WTC11 (cell line): Measurements from ENCODE around the gene MAP1LC3C. TPM values are rescaled to one million over a fixed set of nuclear protein-coding genes. Genes with fewer than 3 reads are reported as not detected.

ENCODE experiments used
- ATAC-seq: fragments of 200-7000 bp; cut with Tn5 transposase; 2 replicates; pipeline ENCODE4 v1.10.0; 2021; ENCODE audit warnings: mild to moderate bottlenecking, moderate library complexity
- CTCF ChIA-PET: fragments of 300-600 bp; sonication (Branson Sonifier 250); formaldehyde crosslinking; loops from one replicate; lab custom pipeline; 2021; ENCODE audit warnings: antibody characterized with exemption; lab: Charles Lee
- POLR2A ChIA-PET: fragments of 350-600 bp; sonication (Branson Sonifier 250); formaldehyde crosslinking; loops from one replicate; lab custom pipeline; 2021; ENCODE audit warnings: antibody characterized with exemption; lab: Charles Lee
- DNase-seq: peaks from one replicate; pipeline ENCODE4 v3.0.0; 2021; ENCODE audit warnings: low spot score
- H3K27ac Mint-ChIP-seq: 2 replicates; pipeline ENCODE4 v1.8.0; 2021; ENCODE audit warnings: mixed read lengths
- H3K27me3 Mint-ChIP-seq: 2 replicates; pipeline ENCODE4 v1.8.0; 2021; ENCODE audit warnings: low read depth, mild to moderate bottlenecking, moderate library complexity, mixed read lengths
- H3K36me3 Mint-ChIP-seq: 2 replicates; pipeline ENCODE4 v1.8.0; 2021; ENCODE audit warnings: mixed read lengths
- H3K4me1 Mint-ChIP-seq: 2 replicates; pipeline ENCODE4 v1.8.0; 2022; ENCODE audit warnings: mixed read lengths
- H3K4me3 Mint-ChIP-seq: 2 replicates; pipeline ENCODE4 v1.8.0; 2021; ENCODE audit warnings: mild to moderate bottlenecking, moderate library complexity, mixed read lengths
- H3K9me3 Mint-ChIP-seq: 2 replicates; pipeline ENCODE4 v1.8.0; 2021; ENCODE audit warnings: mixed read lengths
- AFF4 ChIP-seq: sonication (generic); formaldehyde crosslinking; IDR thresholded peaks from 2 replicates; pipeline ENCODE4 v1.8.1; 2023; ENCODE audit warnings: mild to moderate bottlenecking, missing genetic modification reagents, borderline replicate concordance
- AR ChIP-seq: fragments of 250-450 bp; sonication (Bioruptor Pico); IDR thresholded peaks from 2 replicates; pipeline ENCODE4 v1.9.0; 2021; ENCODE audit warnings: mild to moderate bottlenecking
- ARID4B ChIP-seq: sonication (generic); formaldehyde crosslinking; IDR thresholded peaks from 2 replicates; pipeline ENCODE4 v1.8.0; 2023; ENCODE audit warnings: missing genetic modification reagents, mild to moderate bottlenecking, borderline replicate concordance
- ATF2 ChIP-seq: sonication (generic); formaldehyde crosslinking; IDR thresholded peaks from 2 replicates; pipeline ENCODE4 v1.8.1; 2022; ENCODE audit warnings: low read depth, missing genetic modification reagents, borderline replicate concordance
- CBFB ChIP-seq: sonication (generic); formaldehyde crosslinking; IDR thresholded peaks from 2 replicates; pipeline ENCODE4 v1.8.1; 2022; ENCODE audit warnings: mild to moderate bottlenecking, low read depth, missing genetic modification reagents
- CREM ChIP-seq: sonication (generic); formaldehyde crosslinking; IDR thresholded peaks from 2 replicates; pipeline ENCODE4 v1.8.1; 2022; ENCODE audit warnings: mild to moderate bottlenecking, missing genetic modification reagents, moderate library complexity
- E2F5 ChIP-seq: sonication (generic); formaldehyde crosslinking; IDR thresholded peaks from 2 replicates; pipeline ENCODE4 v1.8.1; 2022; ENCODE audit warnings: mild to moderate bottlenecking, moderate library complexity, missing genetic modification reagents
- FOXK1 ChIP-seq: sonication (generic); formaldehyde crosslinking; IDR thresholded peaks from 2 replicates; pipeline ENCODE4 v1.8.0; 2022; ENCODE audit warnings: mild to moderate bottlenecking, moderate library complexity, missing genetic modification reagents
- HMGA2 ChIP-seq: fragments of 250-450 bp; sonication (Bioruptor Pico); IDR thresholded peaks from 2 replicates; pipeline ENCODE4 v1.4.0; 2021; ENCODE audit warnings: mild to moderate bottlenecking, moderate library complexity
- JAZF1 ChIP-seq: fragments of 250-450 bp; sonication (Bioruptor Pico); IDR thresholded peaks from 2 replicates; pipeline ENCODE4 v1.9.0; 2021; ENCODE audit warnings: moderate library complexity, mild to moderate bottlenecking, inconsistent platforms
- PRRX2 ChIP-seq: fragments of 250-450 bp; sonication (Bioruptor Pico); IDR thresholded peaks from 2 replicates; pipeline ENCODE4 v1.8.0; 2021; ENCODE audit warnings: mild to moderate bottlenecking
- RELA ChIP-seq: sonication (generic); formaldehyde crosslinking; IDR thresholded peaks from 2 replicates; pipeline ENCODE4 v1.8.1; 2022; ENCODE audit warnings: missing genetic modification reagents, mild to moderate bottlenecking, borderline replicate concordance
- SOX15 ChIP-seq: fragments of 250-450 bp; sonication (Bioruptor Pico); IDR thresholded peaks from 2 replicates; pipeline ENCODE4 v1.9.0; 2021; ENCODE audit warnings: mild to moderate bottlenecking
- SP1 ChIP-seq: sonication (generic); formaldehyde crosslinking; conservative IDR thresholded peaks from 2 replicates; pipeline ENCODE4 v1.8.1; 2022; ENCODE audit warnings: missing genetic modification reagents
- ZNF396 ChIP-seq: fragments of 250-450 bp; sonication (Bioruptor Pico); IDR thresholded peaks from 2 replicates; pipeline ENCODE4 v1.8.0; 2021; ENCODE audit warnings: mild to moderate bottlenecking, moderate library complexity, borderline replicate concordance
- ZNF512 ChIP-seq: sonication (generic); formaldehyde crosslinking; IDR thresholded peaks from 2 replicates; pipeline ENCODE4 v1.8.1; 2022; ENCODE audit warnings: missing genetic modification reagents, borderline replicate concordance
- total RNA-seq: library from RNA; stranded (reverse); gene quantifications from 3 replicates; pipeline ENCODE4 v1.2.3, GENCODE V29; 2021

MAP1LC3C gene
- total RNA-seq, 1 experiment from 2014 or later, result 1.5 TPM

- TF ChIP-seq ARID4B (CRISPR knock-in tag) (no peak), CREM (no peak), AR (CRISPR knock-in tag) (no peak)
These were observed 35.2 kb downstream of the MAP1LC3C start (continued) for GRCh38 chr1:241963722-241964121.

- TF ChIP-seq ATF2 (CRISPR knock-in tag) (no peak), ZNF512 (CRISPR knock-in tag) (no peak), AFF4 (CRISPR knock-in tag) (no peak), CBFB (CRISPR knock-in tag) (no peak), HMGA2 (CRISPR knock-in tag) (no peak), RELA (CRISPR knock-in tag) (no peak), E2F5 (no peak), JAZF1 (no peak), SOX15 (CRISPR knock-in tag) (no peak), SP1 (CRISPR knock-in tag) (no peak), PRRX2 (CRISPR knock-in tag) (no peak), ZNF396 (CRISPR knock-in tag) (no peak), FOXK1 (no peak)
- H3K9me3 Mint-ChIP-seq, result no peaks in the 10 kb centered on the region
- no peak for ATAC-seq
- no peaks in the 10 kb centered on the region for H3K36me3 Mint-ChIP-seq
- H3K27me3 Mint-ChIP-seq, result no peaks in the 10 kb centered on the region
- no peak overlapping the region for H3K4me3 Mint-ChIP-seq
- POLR2A ChIA-PET, result interaction anchor here (0.6 to 0.7 kb wide), 2 partner anchors 48 to 1161 kb away, joined by 3 to 4 read pairs; no protein-coding TSS in a partner anchor
- no peak for DNase-seq
- no peaks in the 10 kb centered on the region for H3K4me1 Mint-ChIP-seq
- CTCF ChIA-PET, result no interaction called here
- no peak overlapping the region for H3K27ac Mint-ChIP-seq
These were observed 36.7 kb downstream of the MAP1LC3C start for GRCh38 chr1:241962153-241962552.
